Sigmoid colon (tissue), 4 donors: ENCODE results near the gene CBY3.
"Not testable (repeated sequence)": the region's sequence is repeated elsewhere in the genome, so short reads cannot be mapped to it uniquely, and the experiment has no call there.

Experiments
- CTCF ChIP-seq, 4 experiments: fragments of 450-650 bp in 3 of 4; fragments of 200-600 bp in 1 of 4; IDR thresholded peaks; one replicate each; pipeline ENCODE4 v1.5.1; 2016 to 2019; ENCODE audit warnings: antibody characterized with exemption in 4 of 4, mild to moderate bottlenecking in 3 of 4, moderate library complexity in 2 of 4
- POLR2AphosphoS5 ChIP-seq, 4 donors: sonication (generic); formaldehyde crosslinking; IDR thresholded peaks; one replicate each; pipeline ENCODE4 v1.6.1; 2017; ENCODE audit warnings: antibody characterized with exemption in 4 of 4

GRCh38 chr5:179689212-179689611 lies 8.4 kb upstream of the CBY3 start:
- not testable (repeated sequence) for TF ChIP-seq POLR2AphosphoS5, CTCF (IDR thresholded peaks at IDR 0.05)
